Nephron progenitor cell (in vitro differentiated cells): ENCODE data around the gene ZNF112.
A peak's percentile ranks its signal among the peaks of the same experiment; 100 is the strongest.

ENCODE experiments used
- DNase-seq: peaks from one replicate; pipeline ENCODE4 v3.0.0; 2021
- H3K27ac Mint-ChIP-seq: 2 replicates; pipeline ENCODE4 v1.8.0; 2021; ENCODE audit warnings: mild to moderate bottlenecking, moderate library complexity, mixed read lengths
- H3K27me3 Mint-ChIP-seq: 2 replicates; pipeline ENCODE4 v1.8.0; 2021; ENCODE audit warnings: mild to moderate bottlenecking, low read depth, mixed read lengths; ENCODE audit not compliant: poor library complexity
- H3K36me3 Mint-ChIP-seq: 2 replicates; pipeline ENCODE4 v1.8.0; 2021; ENCODE audit warnings: low read depth, mixed read lengths
- H3K4me1 Mint-ChIP-seq: 2 replicates; pipeline ENCODE4 v1.8.0; 2021; ENCODE audit warnings: mixed read lengths
- H3K4me3 Mint-ChIP-seq: 2 replicates; pipeline ENCODE4 v1.8.0; 2021; ENCODE audit warnings: mild to moderate bottlenecking, moderate library complexity, mixed read lengths
- H3K9me3 Mint-ChIP-seq: 2 replicates; pipeline ENCODE4 v1.8.0; 2021; ENCODE audit warnings: mild to moderate bottlenecking, moderate library complexity, mixed read lengths
- CTCF ChIP-seq: fragments of 200-600 bp; sonication (generic); IDR thresholded peaks from 2 replicates; pipeline ENCODE4 v1.5.0; 2021; ENCODE audit warnings: antibody characterized with exemption

The ZNF112 gene

GRCh38 chr19:44304659-44305193 lies 51.8 kb downstream of the ZNF112 start, which contains the start of gene ZNF235:
ZNF235 (minus strand) TSS chr19:44305025; CDS start chr19:44303404, 1,621 bp downstream.
- Mint-ChIP-seq H3K4me3 (peak within 1 kb of the TSS; percentile 99), H3K9me3 (peaks cover 38% of the 10 kb centered on the region), H3K36me3 (peaks cover 35% of the 10 kb centered on the region), H3K27me3 (peaks cover 13% of the 10 kb centered on the region), H3K4me1 (peaks cover 14% of the 10 kb centered on the region), H3K27ac (peak within 1 kb of the TSS; percentile 94)
- TF ChIP-seq CTCF = no peak
- peak; percentile 76 for DNase-seq

GRCh38 chr19:44303976-44304568 lies 52.4 kb downstream of the ZNF112 start:
- no peak for TF ChIP-seq CTCF
- Mint-ChIP-seq H3K9me3 (peaks cover 35% of the 10 kb centered on the region), H3K4me3 (peak overlapping the region; percentile 99), H3K27ac (peak overlapping the region; percentile 94), H3K4me1 (peaks cover 14% of the 10 kb centered on the region), H3K27me3 (peaks cover 13% of the 10 kb centered on the region), H3K36me3 (peaks cover 42% of the 10 kb centered on the region)
- DNase-seq = peak; percentile 12

DNA sequence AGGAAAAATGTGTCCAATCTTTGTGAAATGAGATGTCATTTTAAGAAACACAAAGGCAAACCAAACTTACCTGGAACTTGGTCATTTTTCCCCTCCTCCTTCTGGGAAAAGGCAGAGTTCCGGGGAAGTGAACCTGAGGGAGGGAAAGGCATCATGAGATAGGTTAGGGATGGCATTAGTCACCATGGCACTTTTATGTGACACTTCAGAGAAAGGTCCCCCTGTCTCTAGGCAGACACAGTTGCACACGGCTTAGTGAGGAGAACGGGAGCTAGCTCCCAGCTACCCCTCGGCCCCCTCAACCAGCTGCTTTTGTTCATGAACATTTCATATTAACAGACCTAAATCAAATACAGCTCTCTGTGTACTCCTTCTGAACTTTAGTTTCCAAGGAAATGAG lies 53.2 kb downstream of the ZNF112 start:
- peak; percentile 4 for DNase-seq
- Mint-ChIP-seq H3K36me3 (peaks cover 44% of the 10 kb centered on the region), H3K9me3 (peaks cover 29% of the 10 kb centered on the region), H3K27me3 (peaks cover 8% of the 10 kb centered on the region), H3K27ac (no peak overlapping the region), H3K4me1 (peaks cover 14% of the 10 kb centered on the region), H3K4me3 (peak overlapping the region; percentile 99)
- no peak for TF ChIP-seq CTCF

GRCh38 chr19:44284968-44285367 lies 71.5 kb downstream of the ZNF112 start:
- TF ChIP-seq CTCF = no peak
- Mint-ChIP-seq H3K36me3 (peaks cover 86% of the 10 kb centered on the region), H3K4me1 (no peaks in the 10 kb centered on the region), H3K4me3 (no peak overlapping the region), H3K27ac (no peak overlapping the region), H3K27me3 (peaks cover 13% of the 10 kb centered on the region), H3K9me3 (peaks cover 75% of the 10 kb centered on the region)
- no peak for DNase-seq

GRCh38 chr19:44282846-44283245 lies 73.6 kb downstream of the ZNF112 start:
- Mint-ChIP-seq H3K9me3 (peaks cover 73% of the 10 kb centered on the region), H3K36me3 (peaks cover 84% of the 10 kb centered on the region), H3K27me3 (peaks cover 8% of the 10 kb centered on the region), H3K4me3 (no peak overlapping the region), H3K27ac (no peak overlapping the region), H3K4me1 (no peaks in the 10 kb centered on the region)
- no peak for DNase-seq
- no peak for TF ChIP-seq CTCF

DNA sequence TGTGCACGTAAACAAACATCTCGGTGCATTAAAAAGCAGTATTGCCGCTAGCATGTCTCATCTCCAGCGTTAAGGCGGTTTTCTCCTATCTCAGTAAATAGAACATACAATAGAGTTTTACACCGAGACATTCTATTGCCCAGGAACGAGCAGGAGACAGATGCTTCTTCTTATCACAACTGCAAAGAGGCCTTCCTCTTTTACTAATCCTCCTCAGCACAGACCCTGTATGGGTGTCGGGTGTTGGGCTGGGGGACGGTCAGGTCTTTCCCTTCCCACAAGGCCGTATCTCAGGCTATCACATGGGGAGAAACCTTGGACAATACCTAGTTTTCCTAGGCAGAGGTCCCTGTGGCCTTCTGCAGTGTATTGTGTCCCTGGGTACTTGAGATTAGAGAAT lies 75.6 kb downstream of the ZNF112 start:
- H3K4me1 Mint-ChIP-seq = no peaks in the 10 kb centered on the region
- H3K27me3 Mint-ChIP-seq = peaks cover 7% of the 10 kb centered on the region
- no peak overlapping the region for H3K27ac Mint-ChIP-seq
- peaks cover 72% of the 10 kb centered on the region for H3K9me3 Mint-ChIP-seq
- TF ChIP-seq CTCF = no peak
- H3K4me3 Mint-ChIP-seq = no peak overlapping the region
- DNase-seq = no peak
- H3K36me3 Mint-ChIP-seq = peaks cover 84% of the 10 kb centered on the region
